Stimulated activated CD4-positive, alpha-beta T cell treated with anti-CD3 and anti-CD28 coated beads, Interleukin-1b, Interleukin-23, amount 100 ng/mL, for 4 hours (primary cell): Measurements from ENCODE around the gene TRIM75.
"Not testable (repeated sequence)": the region's sequence is repeated elsewhere in the genome, so short reads cannot be mapped to it uniquely, and the experiment has no call there.

Experiments
- DNase-seq, 2 donors: peaks; one replicate each; pipeline ENCODE4 v3.0.0-alpha.2; 2020; ENCODE audit warnings: low read depth in 2 of 2

Gene TRIM75

DNA sequence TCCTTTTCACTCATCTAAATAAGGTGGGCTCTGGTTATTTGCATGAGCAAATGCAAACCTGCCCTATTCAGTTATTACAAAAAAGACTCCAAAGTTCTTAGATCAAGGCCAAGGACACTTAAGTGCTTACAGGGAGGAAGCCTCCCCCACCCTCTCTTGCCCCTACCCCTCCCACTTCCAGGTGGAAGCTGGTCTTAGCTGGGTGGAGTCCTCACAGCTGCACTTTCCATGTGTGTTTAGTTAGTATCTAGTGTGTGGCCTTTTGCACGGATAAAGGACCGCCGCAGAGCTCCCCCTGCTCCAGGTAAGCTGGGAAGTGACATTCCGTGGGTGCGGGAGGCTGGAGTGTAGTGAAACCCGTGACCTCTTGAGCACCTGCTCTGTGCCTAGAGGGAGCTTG, at the start of gene TRIM75:
TRIM75 (plus strand) TSS at position 222 of the 400 bp plus-strand sequence. CDS start 5,282 bp downstream, outside the sequence.
- no peak for DNase-seq

DNA sequence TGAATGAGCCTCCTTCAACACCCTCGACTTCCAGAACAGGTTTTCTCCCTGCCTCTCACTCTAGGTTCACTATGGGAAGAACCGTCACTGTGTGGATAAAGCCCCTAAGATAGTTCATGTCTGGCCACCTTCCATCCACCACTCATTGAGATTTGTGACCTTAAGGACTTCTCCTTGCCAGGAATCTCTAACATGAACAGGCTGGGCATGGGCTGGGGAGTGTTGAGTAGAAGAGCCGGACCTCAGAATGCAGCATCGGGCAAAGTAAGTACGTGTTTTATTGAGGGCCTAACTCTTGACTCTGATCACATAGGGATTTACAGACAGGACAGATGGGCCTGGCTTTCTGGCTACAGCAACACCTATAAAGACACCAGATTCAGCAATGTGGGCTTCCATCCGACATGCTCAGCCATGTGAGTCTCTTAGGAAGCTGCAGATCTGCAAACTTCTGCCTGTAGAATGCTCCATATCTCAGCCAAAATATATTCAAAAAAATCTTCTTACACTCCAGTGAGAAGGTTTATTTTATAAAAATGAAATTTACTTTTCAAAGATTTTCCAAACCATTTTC, 48.2 kb upstream of the TRIM75 start:
- no peak for DNase-seq

DNA sequence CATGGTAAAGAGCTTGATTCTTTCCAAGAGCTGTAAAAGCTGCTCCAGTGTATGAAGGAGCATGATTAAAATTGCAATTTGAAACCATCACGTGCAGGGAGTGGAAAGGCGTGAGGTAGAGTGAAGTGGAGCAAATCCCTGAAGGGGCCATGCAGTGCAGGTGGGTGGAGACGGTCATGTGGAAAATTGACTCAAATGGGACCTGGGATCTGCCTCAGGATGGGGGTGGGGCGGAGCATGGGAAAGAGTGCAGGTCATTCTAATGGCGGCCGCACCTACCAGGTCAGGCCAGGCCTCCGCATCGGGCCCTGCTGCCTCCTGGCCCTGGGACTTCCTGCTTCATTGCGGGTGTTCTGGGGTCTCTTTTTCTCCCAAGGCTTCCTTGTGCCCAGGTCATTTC, 47.2 kb upstream of the TRIM75 start:
- no peak for DNase-seq

DNA sequence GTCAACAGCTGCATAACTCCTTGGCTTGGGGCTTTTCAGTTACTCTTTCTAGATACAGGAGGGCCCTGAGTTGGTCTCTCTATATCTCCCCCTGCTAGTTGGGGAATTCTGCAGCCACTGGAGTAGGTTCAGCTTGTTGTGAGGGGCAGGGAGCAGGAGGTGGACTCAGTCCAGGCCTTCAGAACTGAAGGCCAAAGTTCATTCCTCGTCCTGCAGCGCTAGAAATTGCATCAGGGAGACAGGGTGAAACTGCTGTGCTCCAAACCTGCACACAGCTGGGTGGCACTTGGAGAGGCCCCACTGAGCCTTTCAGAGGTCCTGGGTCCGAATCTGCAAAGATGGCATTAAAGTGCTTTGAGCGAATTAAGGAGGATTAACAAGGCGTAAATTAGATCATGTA, 46.8 kb upstream of the TRIM75 start:
- DNase-seq = no peak

DNA sequence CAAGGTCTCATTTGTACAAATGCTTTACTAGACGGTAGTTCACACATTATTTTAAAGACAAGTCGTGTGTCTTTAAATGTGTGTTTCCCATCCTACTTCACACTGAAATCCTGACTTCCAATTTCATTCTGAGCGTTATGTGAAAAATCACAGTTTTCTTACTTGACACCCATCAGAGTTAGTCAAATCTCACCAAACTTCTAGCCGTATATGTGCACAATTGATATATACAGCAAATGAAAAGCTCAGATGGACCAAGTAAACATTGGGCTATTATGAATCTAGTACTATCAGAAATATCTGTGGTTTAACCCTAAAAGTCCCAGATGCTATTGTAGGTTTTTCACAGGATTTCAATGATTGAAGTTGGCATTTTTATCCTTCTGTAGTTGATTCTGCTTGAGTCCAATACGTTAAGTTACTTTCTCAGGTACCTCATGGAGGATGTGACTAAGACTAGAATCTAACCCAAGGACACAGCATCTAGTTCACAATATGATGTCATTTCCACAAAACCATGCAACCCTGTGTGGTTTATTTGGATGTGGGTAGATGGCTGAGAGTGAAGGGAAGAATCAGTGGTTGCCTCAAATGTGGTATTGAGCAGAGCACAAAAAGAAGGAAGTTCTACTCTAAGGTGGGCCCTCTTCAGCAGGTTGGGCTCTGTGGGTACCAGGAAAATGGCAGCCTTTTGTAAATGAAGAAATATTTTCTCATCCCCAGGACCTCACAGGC, 44.0 kb upstream of the TRIM75 start:
- no peak for DNase-seq

DNA sequence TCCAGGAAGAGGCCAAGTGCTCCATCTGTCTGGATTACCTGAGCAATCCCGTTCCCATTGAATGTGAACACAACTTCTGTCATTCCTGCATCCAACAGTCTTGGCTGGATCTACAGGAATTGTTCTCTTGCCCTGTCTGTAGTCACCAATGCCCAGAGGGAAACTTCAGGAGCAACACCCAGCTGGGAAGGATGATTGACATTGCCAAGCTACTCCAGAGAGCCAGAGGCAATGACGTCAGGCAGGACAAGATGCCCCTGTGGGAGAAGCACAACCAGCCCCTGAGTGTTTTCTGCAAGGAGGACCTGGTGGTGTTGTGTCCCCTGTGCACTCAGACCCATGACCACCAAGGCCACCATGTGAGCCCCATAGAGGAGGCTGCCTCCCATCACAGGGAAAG, 43.2 kb upstream of the TRIM75 start:
- DNase-seq = no peak

- DNase-seq = no peak
Measured at GRCh38 chr4:165010991-165011390, 42.7 kb upstream of the TRIM75 start.

- DNase-seq = no peak
Measured at GRCh38 chr4:165011403-165011802, 42.3 kb upstream of the TRIM75 start.

GRCh38 chr4:165013691-165014090, 40.0 kb upstream of the TRIM75 start:
- DNase-seq = no peak

DNA sequence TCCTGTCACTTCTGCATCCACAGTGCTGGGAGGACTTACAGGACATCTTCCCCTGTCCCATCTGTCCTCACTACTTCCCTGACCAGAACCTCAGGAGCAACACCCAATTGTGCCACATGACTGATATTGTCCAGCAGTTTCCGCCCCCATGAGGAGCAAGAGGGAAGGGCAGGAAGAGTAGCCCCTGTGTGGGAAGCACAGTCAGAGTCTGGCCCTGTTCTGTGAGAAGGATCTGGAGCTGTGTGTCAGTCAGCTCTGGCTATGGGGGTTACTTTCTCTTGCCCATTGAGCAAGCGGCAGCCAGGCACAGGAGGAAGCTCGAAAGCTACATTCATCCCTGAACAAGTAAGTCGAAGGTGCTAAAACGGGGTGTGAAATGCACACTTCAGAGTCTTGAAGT, 36.7 kb upstream of the TRIM75 start:
- DNase-seq = no peak

DNA sequence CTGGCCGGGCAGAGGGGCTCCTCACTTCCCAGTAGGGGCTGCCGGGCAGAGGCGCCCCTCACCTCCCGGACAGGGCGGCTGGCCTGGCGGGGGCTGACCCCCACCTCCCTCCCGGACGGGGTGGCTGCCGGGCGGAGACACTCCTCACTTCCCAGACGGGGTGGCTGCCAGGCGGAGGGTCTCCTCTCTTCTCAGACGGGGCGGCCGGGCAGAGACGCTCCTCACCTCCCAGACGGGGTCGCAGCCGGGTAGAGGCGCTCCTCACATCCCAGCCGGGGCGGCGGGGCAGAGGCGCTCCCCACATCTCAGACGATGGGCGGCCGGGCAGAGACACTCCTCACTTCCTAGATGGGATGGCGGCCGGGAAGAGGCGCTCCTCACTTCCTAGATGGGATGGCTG, 33.7 kb upstream of the TRIM75 start:
- DNase-seq = not testable (repeated sequence)

DNA sequence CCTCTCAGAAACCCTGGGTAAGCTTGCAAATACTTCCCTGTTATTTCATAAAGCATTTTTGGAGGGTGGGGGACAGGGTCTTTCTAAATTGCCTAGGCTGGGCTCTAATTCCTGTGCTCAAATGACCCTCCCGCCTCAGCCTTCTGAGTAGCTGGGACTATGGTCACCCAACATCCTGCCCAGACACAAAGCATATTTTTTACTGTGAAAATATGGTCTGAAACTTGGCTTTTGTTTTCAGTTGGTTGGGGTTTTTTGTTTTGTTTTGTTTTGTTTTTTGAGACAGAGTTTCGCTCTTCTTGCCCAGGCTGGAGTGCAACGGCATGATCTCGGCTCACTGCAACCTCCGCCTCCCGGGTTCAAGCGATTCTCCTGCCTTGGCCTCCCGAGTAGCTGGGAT, 27.9 kb upstream of the TRIM75 start:
- not testable (repeated sequence) for DNase-seq

GRCh38 chr4:165027762-165028402, 25.8 kb upstream of the TRIM75 start:
- DNase-seq = no peak

- no peak for DNase-seq
Measured at GRCh38 chr4:165031436-165032211, 22.0 kb upstream of the TRIM75 start, which contains the start of gene TRIM60. Gene TRIM60 (plus strand): TSS chr4:165031999. CDS start chr4:165040073, 8,074 bp downstream.

GRCh38 chr4:165048170-165048569, 5.5 kb upstream of the TRIM75 start:
- no peak for DNase-seq

- no peak for DNase-seq
Measured at GRCh38 chr4:165052627-165053026, 1.0 kb upstream of the TRIM75 start.

GRCh38 chr4:165055601-165056000, 1.9 kb downstream of the TRIM75 start:
- DNase-seq = no peak

- no peak for DNase-seq
Measured at GRCh38 chr4:165058666-165059065, 5.0 kb downstream of the TRIM75 start.

DNA sequence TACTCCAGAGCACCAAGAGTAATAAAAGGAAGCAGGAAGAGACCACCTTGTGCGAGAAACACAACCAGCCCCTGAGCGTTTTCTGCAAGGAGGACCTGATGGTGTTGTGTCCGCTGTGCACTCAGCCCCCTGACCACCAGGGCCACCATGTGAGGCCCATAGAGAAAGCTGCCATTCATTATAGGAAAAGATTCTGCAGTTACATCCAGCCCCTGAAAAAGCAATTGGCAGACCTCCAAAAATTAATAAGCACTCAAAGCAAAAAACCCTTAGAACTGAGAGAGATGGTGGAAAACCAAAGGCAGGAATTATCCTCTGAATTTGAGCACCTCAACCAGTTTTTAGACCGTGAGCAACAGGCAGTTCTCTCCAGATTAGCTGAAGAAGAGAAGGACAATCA, 5.7 kb downstream of the TRIM75 start:
- DNase-seq = no peak

DNA sequence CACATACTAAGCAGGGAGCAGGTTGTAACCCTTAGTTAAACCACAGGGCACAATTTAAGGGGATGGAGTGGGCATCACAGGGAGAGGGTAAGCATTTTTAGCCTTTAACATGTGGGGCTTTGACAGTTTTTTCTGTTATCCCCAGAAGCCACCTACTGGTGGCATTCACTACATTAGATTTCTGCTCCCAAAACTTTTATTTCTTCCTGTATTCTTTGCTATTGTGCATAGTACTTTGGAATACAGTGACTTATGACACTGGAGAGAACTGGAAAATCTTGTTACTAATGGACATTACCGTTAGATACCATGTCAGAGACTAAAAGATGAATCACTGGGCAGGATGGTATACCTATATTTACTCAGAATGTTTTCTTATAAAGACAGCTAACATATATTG, 7.3 kb downstream of the TRIM75 start:
- no peak for DNase-seq

GRCh38 chr4:165070560-165070959, 16.9 kb downstream of the TRIM75 start:
- no peak for DNase-seq

DNA sequence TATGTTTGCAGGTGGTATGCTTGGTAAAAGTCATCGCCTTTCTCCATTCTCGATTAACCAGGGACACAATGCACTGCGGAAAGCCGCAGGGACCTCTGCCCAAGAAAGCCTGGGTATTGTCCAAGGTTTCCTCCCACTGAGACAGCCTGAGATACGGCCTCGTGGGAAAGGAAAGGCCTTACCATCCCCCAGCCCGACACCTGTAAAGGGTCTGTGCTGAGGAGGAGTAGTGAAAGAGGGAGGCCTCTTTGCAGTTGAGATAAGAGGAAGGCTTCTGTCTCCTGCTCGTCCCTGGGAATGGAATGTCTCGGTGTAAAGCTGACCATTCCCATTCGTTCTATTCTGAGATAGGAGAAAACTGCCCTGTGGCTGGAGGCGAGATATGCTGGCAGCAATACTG, 19.7 kb downstream of the TRIM75 start:
- not testable (repeated sequence) for DNase-seq
